Endometrial microvascular endothelial cells (primary cell): ENCODE data around the gene CFAP299. TPM values are rescaled to one million over a fixed set of nuclear protein-coding genes. Genes with fewer than 3 reads are reported as not detected.

ENCODE experiments used
- total RNA-seq: library from RNA; depleted of rRNA; stranded (reverse); fragments of >200 nt; gene quantifications from one replicate; pipeline ENCODE4 v1.2.3, GENCODE V29; 2015; ENCODE audit errors: inconsistent ontology term

Gene CFAP299
- total RNA-seq, 1 donor from 2014 or later, result not detected

Other genes starting within 250 kb of the CFAP299 start
- not detected for gene PRDM8, start 138.2 kb upstream of the CFAP299 start, total RNA-seq
- 1.6 TPM for gene FGF5, start 69.1 kb upstream of the CFAP299 start, total RNA-seq